GM23248 (cell line): Measurements from ENCODE around the gene HMOX1. TPM values are rescaled to one million over a fixed set of nuclear protein-coding genes. Genes with fewer than 3 reads are reported as not detected.
"Not testable (repeated sequence)": the region's sequence is repeated elsewhere in the genome, so short reads cannot be mapped to it uniquely, and the experiment has no call there.

Experiments used
- DNase-seq: peaks from one replicate; pipeline ENCODE4 v3.0.0-alpha.2; 2015
- H2AFZ ChIP-seq: fragments of 200-600 bp; sonication (generic); 2 replicates; pipeline ENCODE4 v1.6.1; 2016; ENCODE audit warnings: antibody characterized with exemption
- H3F3A ChIP-seq: fragments of 200-600 bp; sonication (generic); 2 replicates; pipeline ENCODE4 v1.6.1; 2016; ENCODE audit warnings: mild to moderate bottlenecking, antibody characterized with exemption, mixed run types; ENCODE audit not compliant: insufficient read depth
- H3K27ac ChIP-seq: fragments of 200-600 bp; sonication (generic); 2 replicates; pipeline ENCODE4 v1.5.1; 2016; ENCODE audit warnings: mild to moderate bottlenecking
- H3K27me3 ChIP-seq: fragments of 200-600 bp; sonication (generic); replicated peaks from 2 replicates; pipeline ENCODE4 v1.6.1; 2016; ENCODE audit warnings: mild to moderate bottlenecking; ENCODE audit not compliant: insufficient read depth
- H3K36me3 ChIP-seq: fragments of 200-600 bp; sonication (generic); 2 replicates; pipeline ENCODE4 v1.6.1; 2016; ENCODE audit warnings: low read depth, mild to moderate bottlenecking
- H3K4me1 ChIP-seq: fragments of 200-600 bp; sonication (generic); 2 replicates; pipeline ENCODE4 v1.6.1; 2016; ENCODE audit warnings: mild to moderate bottlenecking; ENCODE audit not compliant: insufficient read depth
- H3K4me2 ChIP-seq: fragments of 200-600 bp; sonication (generic); one replicate; pipeline ENCODE4 v1.6.1; 2016; ENCODE audit warnings: mild to moderate bottlenecking; ENCODE audit not compliant: unreplicated experiment
- H3K4me3 ChIP-seq: fragments of 200-600 bp; sonication (generic); 2 replicates; pipeline ENCODE4 v1.5.1; 2016; ENCODE audit warnings: mild to moderate bottlenecking
- H3K79me2 ChIP-seq: fragments of 200-600 bp; sonication (generic); 2 replicates; pipeline ENCODE4 v1.6.1; 2016; ENCODE audit warnings: mild to moderate bottlenecking; ENCODE audit not compliant: insufficient read depth
- H3K9ac ChIP-seq: fragments of 200-600 bp; sonication (generic); 2 replicates; pipeline ENCODE4 v1.6.1; 2016; ENCODE audit warnings: mild to moderate bottlenecking
- H3K9me2 ChIP-seq: fragments of 200-600 bp; sonication (generic); 2 replicates; pipeline ENCODE4 v1.6.1; 2016; ENCODE audit warnings: mixed run types, mild to moderate bottlenecking, moderate library complexity; ENCODE audit not compliant: insufficient read depth
- H3K9me3 ChIP-seq: fragments of 200-600 bp; sonication (generic); one replicate; pipeline ENCODE4 v1.6.1; 2017; ENCODE audit warnings: low read depth
- H4K20me1 ChIP-seq: fragments of 200-600 bp; sonication (generic); 2 replicates; pipeline ENCODE4 v1.6.0; 2016; ENCODE audit not compliant: insufficient read depth
- EZH2 ChIP-seq: fragments of 200-600 bp; sonication (generic); IDR thresholded peaks from 2 replicates; pipeline ENCODE4 v1.6.1; 2018; ENCODE audit warnings: antibody characterized with exemption, mild to moderate bottlenecking; ENCODE audit not compliant: insufficient read depth, poor library complexity, severe bottlenecking
- EZH2phosphoT487 ChIP-seq: fragments of 200-600 bp; sonication (generic); IDR thresholded peaks from 2 replicates; pipeline ENCODE4 v1.6.1; 2018; ENCODE audit warnings: antibody characterized with exemption, moderate library complexity, mild to moderate bottlenecking, low read depth; ENCODE audit not compliant: insufficient read depth
- WGBS, 2 experiments: methylation state at CpG; one replicate each; pipeline ENCODE4 v1.1.6; 2015 to 2017; ENCODE audit warnings: low lambda C conversion rate in 2 of 2, low coverage in 1 of 2; ENCODE audit errors: missing lambda C conversion rate in 2 of 2; 5-methylcytosine and 5-hydroxymethylcytosine counted together
- in situ Hi-C: fragments of 300-500 bp; cut with MboI; formaldehyde crosslinking; loops from 2 replicates; pipeline ENCODE4 v1.15.0; 2020
- polyA plus RNA-seq: library from polyadenylated mRNA; unstranded; fragments of >200 nt; fragmentation: Nextera tagmentation; extraction: Ambion mirVana; gene quantifications from 2 replicates; pipeline ENCODE4 v1.2.1, GENCODE V29; 2016
- total RNA-seq: library from RNA; depleted of rRNA; stranded (reverse); fragments of >200 nt; shearing (Covaris generic); gene quantifications from 2 replicates; pipeline ENCODE4 v1.2.3, GENCODE V29; 2014

HMOX1 gene
- total and polyA plus RNA-seq, 2 experiments from 2014 or later: 44.3 to 82.9 TPM

DNA sequence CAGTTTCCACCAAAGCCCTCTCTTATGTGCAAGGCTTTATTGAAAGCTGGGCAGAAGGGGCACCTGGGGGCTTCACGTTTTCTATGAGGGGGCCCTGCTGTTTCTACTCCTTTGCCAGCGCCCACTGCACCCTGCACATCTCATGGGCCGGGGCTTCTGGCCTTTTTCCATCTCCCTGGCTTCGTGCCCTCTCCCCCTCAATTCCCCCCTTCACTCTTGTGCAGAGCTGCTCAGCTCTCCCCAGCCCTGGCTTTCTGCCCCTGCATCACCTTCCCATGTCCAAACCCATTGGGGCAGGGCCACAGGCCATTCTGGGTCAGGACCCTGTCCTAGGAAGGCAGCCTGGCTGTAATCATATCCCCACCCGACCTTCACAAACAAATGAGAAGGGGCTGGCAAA is 55.5 kb downstream of the HMOX1 start:
- no peaks in the 10 kb centered on the region for H3K9me2 ChIP-seq
- H3K9ac ChIP-seq: no peak overlapping the region
- DNase-seq: no peak
- H3K9me3 ChIP-seq: no peaks in the 10 kb centered on the region
- H3K4me1 ChIP-seq: no peaks in the 10 kb centered on the region
- in situ Hi-C loops: loop anchor here (25.0 kb wide), 1 partner anchor 676 kb away; no protein-coding TSS in a partner anchor
- no peaks in the 10 kb centered on the region for H4K20me1 ChIP-seq
- no peak overlapping the region for H2AFZ ChIP-seq
- H3F3A ChIP-seq: no peaks in the 10 kb centered on the region; the same call in 1 of the 2 replicates
- no peaks in the 10 kb centered on the region for H3K27me3 ChIP-seq
- no peaks in the 10 kb centered on the region for H3K79me2 ChIP-seq
- H3K36me3 ChIP-seq: no peaks in the 10 kb centered on the region
- no peak overlapping the region for H3K27ac ChIP-seq
- no peak for TF ChIP-seq EZH2
- TF ChIP-seq EZH2phosphoT487: no peak
- no peak overlapping the region for H3K4me2 ChIP-seq
- H3K4me3 ChIP-seq: no peak overlapping the region
- 67 to 71% methylated on average over 5 of the region's 5 CpGs for WGBS, 2 experiments

DNA sequence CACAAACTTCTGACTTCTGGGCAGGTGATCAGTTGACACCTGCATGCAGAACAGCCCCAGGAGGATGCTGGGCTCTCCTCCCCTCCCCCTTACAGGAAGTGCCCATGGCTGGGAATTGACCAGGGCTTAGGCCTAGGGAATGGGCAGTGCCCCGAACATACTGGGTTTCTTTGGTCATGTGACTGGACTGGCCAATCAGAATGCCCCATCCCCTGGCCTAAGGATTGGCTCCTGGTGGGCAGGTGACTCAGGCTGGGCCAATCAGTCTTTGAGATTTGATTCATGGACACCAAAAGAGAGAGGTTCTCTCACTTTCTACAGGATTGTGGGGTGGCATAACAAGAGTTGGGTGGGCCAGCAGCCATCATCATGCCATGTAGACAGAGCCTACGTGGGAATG is 56.2 kb downstream of the HMOX1 start:
- in situ Hi-C loops: loop anchor here (25.0 kb wide), 1 partner anchor 675 kb away; no protein-coding TSS in a partner anchor
- H4K20me1 ChIP-seq: no peaks in the 10 kb centered on the region
- no peak overlapping the region for H2AFZ ChIP-seq

DNA sequence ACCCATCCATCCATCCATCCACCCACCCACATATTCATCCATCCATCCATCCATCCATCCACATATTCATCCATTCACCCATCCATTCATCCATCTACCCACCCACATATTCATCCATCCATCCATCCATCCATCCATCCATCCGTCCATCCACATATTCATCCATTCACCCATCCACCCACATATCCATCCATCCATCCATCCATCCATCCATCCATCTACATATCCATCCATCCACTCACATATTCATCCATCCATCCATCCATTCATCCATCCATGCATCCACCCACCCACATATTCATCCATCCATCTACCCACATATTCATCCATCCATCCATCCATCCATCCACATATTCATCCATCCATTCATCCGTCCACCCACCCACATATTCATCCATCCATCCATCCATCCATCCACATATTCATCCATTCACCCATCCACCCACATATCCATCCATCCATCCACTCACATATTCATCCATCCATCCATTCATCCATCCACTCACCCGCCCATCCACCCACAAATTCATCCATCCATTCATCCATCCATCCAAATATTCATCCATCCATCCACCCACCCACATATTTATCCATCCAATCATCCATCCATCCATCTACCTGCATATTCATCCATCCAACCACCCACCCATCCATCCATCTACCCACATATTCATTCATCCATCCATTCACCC is 57.9 kb downstream of the HMOX1 start:
- DNase-seq, H4K20me1 ChIP-seq, H3K27ac ChIP-seq, H3K79me2 ChIP-seq, H3K27me3 ChIP-seq, H3K4me3 ChIP-seq, H3K9me2 ChIP-seq, H3K4me1 ChIP-seq, H3K4me2 ChIP-seq, H3K9ac ChIP-seq, H2AFZ ChIP-seq, H3F3A ChIP-seq, H3K9me3 ChIP-seq, H3K36me3 ChIP-seq: not testable (repeated sequence)
- WGBS, 2 experiments: 84 to 87% methylated on average over 3 of the region's 3 CpGs
- in situ Hi-C loops: loop anchor here (25.0 kb wide), 1 partner anchor 673 kb away; no protein-coding TSS in a partner anchor

More for the DNA sequence above, 56.2 kb downstream of the HMOX1 start:
- Histone ChIP-seq H3K27ac (no peak overlapping the region), H3K79me2 (no peaks in the 10 kb centered on the region), H3K9ac (no peak overlapping the region), H3K4me1 (no peaks in the 10 kb centered on the region), H3K36me3 (no peaks in the 10 kb centered on the region), H3K9me2 (no peaks in the 10 kb centered on the region), H3K4me3 (no peak overlapping the region), H3K9me3 (no peaks in the 10 kb centered on the region), H3F3A (no peaks in the 10 kb centered on the region), H3K4me2 (no peak overlapping the region), H3K27me3 (no peaks in the 10 kb centered on the region)
- WGBS, 2 experiments: 96 to 100% methylated on average over 2 of the region's 2 CpGs
- TF ChIP-seq EZH2 (no peak), EZH2phosphoT487 (no peak)
- peak; percentile 16 for DNase-seq

DNA sequence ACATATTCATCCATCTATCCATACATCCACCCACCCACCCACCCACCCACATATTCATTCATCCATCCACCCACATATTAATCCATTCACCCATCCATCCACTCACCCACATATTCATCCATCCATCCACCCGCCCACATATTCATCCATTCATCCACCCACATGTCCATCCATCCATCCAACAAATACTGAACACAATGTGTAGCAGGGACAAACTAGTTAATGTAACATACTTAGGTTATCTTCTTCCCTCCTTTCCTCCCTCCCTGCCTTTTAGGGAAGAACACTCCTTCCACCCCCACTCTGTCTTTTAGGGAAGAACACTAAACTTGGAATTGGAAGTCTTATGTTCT is 58.4 kb downstream of the HMOX1 start:
- Histone ChIP-seq H3K9ac (no peak overlapping the region), H3K4me1 (no peaks in the 10 kb centered on the region), H3F3A (no peaks in the 10 kb centered on the region), H3K27me3 (no peaks in the 10 kb centered on the region), H3K27ac (no peak overlapping the region), H3K4me3 (no peak overlapping the region), H3K9me2 (no peaks in the 10 kb centered on the region), H4K20me1 (no peaks in the 10 kb centered on the region), H3K9me3 (no peaks in the 10 kb centered on the region), H3K36me3 (no peaks in the 10 kb centered on the region), H2AFZ (no peak overlapping the region), H3K4me2 (no peak overlapping the region), H3K79me2 (no peaks in the 10 kb centered on the region)
- WGBS, 2 experiments: 93 to 100% methylated on average over 1 of the region's 1 CpG
- in situ Hi-C loops: loop anchor here (25.0 kb wide), 1 partner anchor 673 kb away; no protein-coding TSS in a partner anchor
- TF ChIP-seq EZH2phosphoT487 (no peak), EZH2 (no peak)
- no peak for DNase-seq
